ENCODE data around the gene ACSS2. TPM values are rescaled to one million over a fixed set of nuclear protein-coding genes. Genes with fewer than 3 reads are reported as not detected.

ACSS2 gene
- total RNA-seq, 4 donors from 2014 or later, result 34.8 to 90.7 (median 62.8) TPM

- Histone ChIP-seq H3K9me3 (no peaks in the 10 kb centered on the region), H3K27ac (replicated peaks in 1 of 4) (peak overlapping the region in 3 of 4 donors; percentile 46 to 75 (median 56)), H3K27me3 (no peaks in the 10 kb centered on the region), H3K4me1 (peaks cover 12 to 20% (median 15%) of the 10 kb centered on the region in 4 donors), H3K36me3 (peaks cover 14 to 67% (median 44%) of the 10 kb centered on the region in 4 donors), H3K4me3 (no peak overlapping the region)
- TF ChIP-seq POLR2AphosphoS5 (IDR thresholded peaks at IDR 0.05) (no peak), CTCF (IDR thresholded peaks at IDR 0.05) (no peak), POLR2A (IDR thresholded peaks at IDR 0.05; ENCODE audit: low read depth) (no peak), EP300 (IDR thresholded peaks at IDR 0.05) (no peak)
- WGBS, result 89% methylated on average over 2 of the region's 3 CpGs
- DNase-seq (ENCODE audit: extremely low spot score), result no peak
- intact Hi-C loops (cut with DNase I), result no loop called here
Observed at GRCh38 chr20:34921436-34921835, 45.0 kb downstream of the ACSS2 start.

GRCh38 chr20:34922654-34923381 lies 46.4 kb downstream of the ACSS2 start:
- no peaks in the 10 kb centered on the region for H3K9me3 ChIP-seq
- peaks cover 14 to 77% (median 56%) of the 10 kb centered on the region in 4 donors for H3K36me3 ChIP-seq
- H3K27me3 ChIP-seq, result no peaks in the 10 kb centered on the region
- peak overlapping the region; percentile 47 to 75 (median 56) for H3K27ac ChIP-seq (replicated peaks in 1 of 4)
- TF ChIP-seq POLR2AphosphoS5 (IDR thresholded peaks at IDR 0.05) (peak; percentile 32 to 78), CTCF (IDR thresholded peaks at IDR 0.05) (no peak)
- H3K4me1 ChIP-seq, result peaks cover 5 to 20% (median 15%) of the 10 kb centered on the region in 4 donors
- 84% methylated on average over 5 of the region's 5 CpGs for WGBS
- H3K4me3 ChIP-seq, result no peak overlapping the region
- DNase-seq (ENCODE audit: extremely low spot score), result no peak
- intact Hi-C loops (cut with DNase I), result no loop called here

GRCh38 chr20:34923414-34923813 lies 47.0 kb downstream of the ACSS2 start:
- H3K27ac ChIP-seq (replicated peaks in 1 of 4), result peak overlapping the region; percentile 47 to 64 (median 56)
- H3K27me3 ChIP-seq, result no peaks in the 10 kb centered on the region
- no peak overlapping the region for H3K4me3 ChIP-seq
- H3K9me3 ChIP-seq, result no peaks in the 10 kb centered on the region
- peaks cover 18 to 80% (median 61%) of the 10 kb centered on the region in 4 donors for H3K36me3 ChIP-seq
- DNase-seq (ENCODE audit: extremely low spot score), result no peak
- H3K4me1 ChIP-seq, result peaks cover 5 to 20% (median 15%) of the 10 kb centered on the region in 4 donors
- TF ChIP-seq EP300 (IDR thresholded peaks at IDR 0.05), result no peak
- TF ChIP-seq POLR2A (IDR thresholded peaks at IDR 0.05; ENCODE audit: low read depth), result no peak
- TF ChIP-seq POLR2AphosphoS5 (IDR thresholded peaks at IDR 0.05), result no peak
- TF ChIP-seq CTCF (IDR thresholded peaks at IDR 0.05), result no peak
- intact Hi-C loops (cut with DNase I), result no loop called here
- 97% methylated on average over 2 of the region's 2 CpGs for WGBS

GRCh38 chr20:34925341-34925740 lies 48.9 kb downstream of the ACSS2 start:
- Histone ChIP-seq H3K27me3 (no peaks in the 10 kb centered on the region), H3K4me3 (no peak overlapping the region), H3K36me3 (peaks cover 27 to 88% (median 79%) of the 10 kb centered on the region in 4 donors), H3K4me1 (peaks cover 5 to 20% (median 15%) of the 10 kb centered on the region in 4 donors), H3K9me3 (no peaks in the 10 kb centered on the region), H3K27ac (replicated peaks in 1 of 4) (no peak overlapping the region)
- no peak for TF ChIP-seq EP300 (IDR thresholded peaks at IDR 0.05)
- no peak for DNase-seq (ENCODE audit: extremely low spot score)
- 98% methylated on average over 3 of the region's 3 CpGs for WGBS
- intact Hi-C loops (cut with DNase I), result no loop called here

GRCh38 chr20:34925981-34926380 lies 49.6 kb downstream of the ACSS2 start:
- intact Hi-C loops (cut with DNase I), result no loop called here
- Histone ChIP-seq H3K27me3 (no peaks in the 10 kb centered on the region), H3K4me1 (peaks cover 5 to 20% (median 15%) of the 10 kb centered on the region in 4 donors), H3K9me3 (no peaks in the 10 kb centered on the region), H3K27ac (replicated peaks in 1 of 4) (no peak overlapping the region), H3K4me3 (no peak overlapping the region), H3K36me3 (peaks cover 27 to 85% (median 78%) of the 10 kb centered on the region in 4 donors)
- 100% methylated on average over 1 of the region's 1 CpG for WGBS
- TF ChIP-seq POLR2AphosphoS5 (IDR thresholded peaks at IDR 0.05) (no peak), POLR2A (IDR thresholded peaks at IDR 0.05; ENCODE audit: low read depth) (no peak), EP300 (IDR thresholded peaks at IDR 0.05) (no peak), CTCF (IDR thresholded peaks at IDR 0.05) (no peak)
- DNase-seq (ENCODE audit: extremely low spot score), result no peak
